IMR-90 (cell line): ENCODE results near the gene STK35. TPM values are rescaled to one million over a fixed set of nuclear protein-coding genes. Genes with fewer than 3 reads are reported as not detected.
"Not testable (repeated sequence)": the region's sequence is repeated elsewhere in the genome, so short reads cannot be mapped to it uniquely, and the experiment has no call there.

Source experiments
- ATAC-seq: fragments of 200-7000 bp; cut with Tn5 transposase; 2 replicates; pipeline ENCODE4 v1.9.1; 2020; ENCODE audit warnings: low read depth, mild to moderate bottlenecking, moderate library complexity
- BruUV-seq: library from RNA; stranded (reverse); fragments of 400-500 nt; replicated peaks from 2 replicates; lab custom pipeline; 2021; lab: Mats Ljungman, UMichigan
- CTCF ChIA-PET: fragments of 300-600 bp; formaldehyde crosslinking; extraction: SDS; loops from one replicate; lab custom pipeline; 2021; ENCODE audit warnings: antibody characterized with exemption; lab: Yijun Ruan, JAX
- POLR2A ChIA-PET: fragments of 300-600 bp; sonication (Branson Sonifier 250); formaldehyde crosslinking; loops from one replicate; lab custom pipeline; 2022; ENCODE audit warnings: antibody characterized with exemption; ENCODE audit not compliant: unreplicated experiment; lab: Charles Lee
- DNase-seq: peaks from one replicate; pipeline ENCODE4 v3.0.0; 2013
- H2AFZ ChIP-seq: replicated peaks from 2 replicates; pipeline ENCODE3; 2013; ENCODE audit warnings: low read length, mild to moderate bottlenecking; ENCODE audit not compliant: poor library complexity
- H2AK5ac ChIP-seq: 2 replicates; pipeline ENCODE4 v1.6.1; 2013; ENCODE audit warnings: low read depth, low read length, inconsistent platforms
- H2AK9ac ChIP-seq: replicated peaks from 2 replicates; pipeline ENCODE3; 2013; ENCODE audit warnings: mild to moderate bottlenecking, low read depth, low read length, moderate library complexity; ENCODE audit not compliant: poor library complexity
- H2BK120ac ChIP-seq: 2 replicates; pipeline ENCODE4 v1.6.1; 2013; ENCODE audit warnings: low read depth, low read length, inconsistent platforms
- H2BK15ac ChIP-seq: 3 replicates; pipeline ENCODE4 v1.6.1; 2013; ENCODE audit warnings: low read depth, low read length, inconsistent platforms
- H2BK20ac ChIP-seq: 2 replicates; pipeline ENCODE4 v1.6.1; 2013; ENCODE audit warnings: low read depth, mild to moderate bottlenecking, inconsistent platforms, low read length, moderate library complexity
- H2BK5ac ChIP-seq: 2 replicates; pipeline ENCODE4 v1.6.1; 2013; ENCODE audit warnings: mild to moderate bottlenecking, low read depth, low read length, inconsistent platforms; ENCODE audit not compliant: poor library complexity, severe bottlenecking
- H3K14ac ChIP-seq: replicated peaks from 2 replicates; pipeline ENCODE4 v1.6.1; 2013; ENCODE audit warnings: low read depth, low read length, inconsistent platforms
- H3K18ac ChIP-seq: 2 replicates; pipeline ENCODE4 v1.6.1; 2013; ENCODE audit warnings: low read depth, low read length, control low read depth
- H3K23ac ChIP-seq: 2 replicates; pipeline ENCODE4 v1.6.1; 2013; ENCODE audit warnings: low read depth, low read length, inconsistent platforms
- H3K27ac ChIP-seq: 2 replicates; pipeline ENCODE4 v1.5.1; 2013; ENCODE audit warnings: mild to moderate bottlenecking, control low read depth, low read length; ENCODE audit not compliant: insufficient read depth
- H3K27me3 ChIP-seq: 2 replicates; pipeline ENCODE4 v1.6.1; 2013; ENCODE audit warnings: low read length; ENCODE audit not compliant: control insufficient read depth, insufficient read depth
- H3K36me3 ChIP-seq: 2 replicates; pipeline ENCODE4 v1.6.1; 2013; ENCODE audit warnings: low read length, mixed read lengths; ENCODE audit not compliant: control insufficient read depth, insufficient read depth
- H3K4ac ChIP-seq: 2 replicates; pipeline ENCODE4 v1.6.1; 2013; ENCODE audit warnings: low read depth, low read length, inconsistent platforms
- H3K4me1 ChIP-seq: 2 replicates; pipeline ENCODE4 v1.6.1; 2013; ENCODE audit warnings: low read length, mixed read lengths; ENCODE audit not compliant: control insufficient read depth, insufficient read depth
- H3K4me2 ChIP-seq: 2 replicates; pipeline ENCODE4 v1.6.1; 2013; ENCODE audit warnings: low read depth, mild to moderate bottlenecking, control low read depth, low read length, moderate library complexity
- H3K4me3 ChIP-seq: 2 replicates; pipeline ENCODE4 v1.5.1; 2013; ENCODE audit warnings: low read depth, mild to moderate bottlenecking, control low read depth, low read length, moderate library complexity; ENCODE audit not compliant: insufficient read depth
- H3K56ac ChIP-seq: 2 replicates; pipeline ENCODE4 v1.6.1; 2013; ENCODE audit warnings: low read length, inconsistent platforms; ENCODE audit not compliant: insufficient read depth; ENCODE audit errors: extremely low read depth
- H3K79me1 ChIP-seq, 2 experiments: 2 replicates each; pipeline ENCODE4 v1.6.1; 2013; ENCODE audit warnings: low read length in 2 of 2, inconsistent platforms in 1 of 2, low read depth in 1 of 2
- H3K9ac ChIP-seq: 2 replicates; pipeline ENCODE4 v1.6.1; 2013; ENCODE audit warnings: low read depth, low read length, control low read depth
- H3K9me1 ChIP-seq: 2 replicates; pipeline ENCODE4 v1.6.1; 2013; ENCODE audit warnings: low read length, inconsistent platforms; ENCODE audit not compliant: insufficient read depth
- H3K9me3 ChIP-seq: 2 replicates; pipeline ENCODE4 v1.6.1; 2013; ENCODE audit warnings: low read length; ENCODE audit not compliant: control insufficient read depth, insufficient read depth
- H4K20me1 ChIP-seq: 2 replicates; pipeline ENCODE4 v1.6.1; 2013; ENCODE audit warnings: low read length, inconsistent platforms; ENCODE audit not compliant: insufficient read depth
- H4K5ac ChIP-seq: 2 replicates; pipeline ENCODE4 v1.6.1; 2013; ENCODE audit warnings: mild to moderate bottlenecking, low read depth, low read length, control low read depth
- H4K8ac ChIP-seq, 2 experiments: 2 replicates each; pipeline ENCODE4 v1.6.1; 2013; ENCODE audit warnings: low read depth in 2 of 2, low read length in 2 of 2, control low read depth in 1 of 2, inconsistent platforms in 1 of 2
- H4K91ac ChIP-seq: 2 replicates; pipeline ENCODE4 v1.6.1; 2013; ENCODE audit warnings: low read depth, low read length, inconsistent platforms; ENCODE audit not compliant: insufficient read depth
- CEBPB ChIP-seq: IDR thresholded peaks from 2 replicates; pipeline ENCODE4 v1.6.1; 2012; ENCODE audit warnings: low read depth, low read length, improper control_type of control experiment
- CHD1 ChIP-seq: IDR thresholded peaks from 2 replicates; pipeline ENCODE4 v1.6.1; 2012; ENCODE audit warnings: low read depth, low read length, improper control_type of control experiment
- ELK1 ChIP-seq: fragments of 150-350 bp; IDR thresholded peaks from 2 replicates; pipeline ENCODE4 v1.6.1; 2016; ENCODE audit warnings: low read depth, mild to moderate bottlenecking, low read length, moderate library complexity, borderline replicate concordance
- POLR2A ChIP-seq: IDR thresholded peaks from 2 replicates; pipeline ENCODE4 v1.6.1; 2012; ENCODE audit warnings: mild to moderate bottlenecking, low read depth, low read length
- WGBS, 2 experiments: methylation state at CpG; one replicate each; pipeline versions ENCODE4 v1.1.5 to v1.1.7; 2013; ENCODE audit warnings: missing lambda C conversion rate in 2 of 2; ENCODE audit not compliant: insufficient read length in 1 of 2; ENCODE audit errors: extremely low coverage in 2 of 2; 5-methylcytosine and 5-hydroxymethylcytosine counted together
- dilution Hi-C: fragments of 300-500 bp; cut with HindIII; formaldehyde crosslinking; loops from one replicate; pipeline ENCODE4 v1.14.3; 2018; ENCODE audit warnings: low sequenced_read_pairs; ENCODE audit not compliant: unreplicated experiment
- in situ Hi-C: fragments of 300-500 bp; cut with MboI; formaldehyde crosslinking; loops from 3 replicates; pipeline ENCODE4 v1.14.3; 2019; ENCODE audit warnings: low sequenced_read_pairs, inconsistent platforms, mixed read lengths
- intact Hi-C: fragments of 100-400 bp; cut with micrococcal nuclease; formaldehyde crosslinking; loops from 2 replicates; pipeline ENCODE4 v1.10.0; 2022
- polyA plus RNA-seq, 3 experiments: library from polyadenylated mRNA; depleted of rRNA; stranded (reverse); fragments of >200 nt; gene quantifications; 2 replicates each; pipeline ENCODE4 v1.2.3, GENCODE V29; 2012; ENCODE audit warnings: low replicate concordance in 1 of 3
- total RNA-seq: library from RNA; depleted of rRNA; stranded (reverse); fragments of >200 nt; gene quantifications from 2 replicates; pipeline ENCODE4 v1.2.3, GENCODE V29; 2012

Gene STK35
- total and polyA plus RNA-seq, 2 of the 4 experiments (the other 2 are of a cell fraction): 11.1 to 12.0 TPM

- H2AFZ ChIP-seq: no peak overlapping the region
- in situ Hi-C loops: loop anchor here (5.0 to 10.0 kb wide), 4 partner anchors 167 to 407 kb away; no protein-coding TSS in a partner anchor
These were observed 69.7 kb downstream of the STK35 start for GRCh38 chr20:2171266-2171790.

GRCh38 chr20:2171840-2172239, 70.2 kb downstream of the STK35 start:
- H4K91ac ChIP-seq, H3K56ac ChIP-seq, H4K20me1 ChIP-seq, DNase-seq, H3K4me3 ChIP-seq, BruUV-seq, H3K79me1 ChIP-seq, H4K8ac ChIP-seq, H2BK20ac ChIP-seq, H2AK5ac ChIP-seq, H3K4ac ChIP-seq, POLR2A ChIA-PET, H3K27ac ChIP-seq, H2AFZ ChIP-seq, H2BK15ac ChIP-seq, H3K18ac ChIP-seq, H3K9ac ChIP-seq, ATAC-seq, H3K4me1 ChIP-seq, H3K14ac ChIP-seq, H4K5ac ChIP-seq, H2BK120ac ChIP-seq, H3K4me2 ChIP-seq, H3K36me3 ChIP-seq, H3K9me1 ChIP-seq, H2BK5ac ChIP-seq, dilution Hi-C loops, H3K23ac ChIP-seq, H3K9me3 ChIP-seq, H2AK9ac ChIP-seq: not testable (repeated sequence)
- CTCF ChIA-PET: interaction anchor here (0.5 to 2.6 kb wide), 20 partner anchors 10 to 882 kb away, joined by 3 to 13 read pairs (median 4); no protein-coding TSS in a partner anchor
- intact Hi-C loops (loop anchor here (1.0 to 10.0 kb wide), 7 partner anchors 70 to 408 kb away; partner anchors contain the start of gene STK35), in situ Hi-C loops (loop anchor here (5.0 to 10.0 kb wide), 4 partner anchors 167 to 407 kb away; no protein-coding TSS in a partner anchor)
- 77% methylated on average over 4 of the region's 6 CpGs; no CpG with 5 or more reads in 1 of the 2 experiments for WGBS, 2 experiments
- peaks cover 26% of the 10 kb centered on the region for H3K27me3 ChIP-seq

More at GRCh38 chr20:2171266-2171790, 69.7 kb downstream of the STK35 start:
- Histone ChIP-seq H3K27ac (no peak overlapping the region), H3K56ac (no peak overlapping the region), H3K4me1 (no peaks in the 10 kb centered on the region), H2BK5ac (no peak overlapping the region), H3K9ac (no peak overlapping the region), H3K27me3 (peaks cover 24% of the 10 kb centered on the region), H3K79me1 (no peaks in the 10 kb centered on the region), H2BK15ac (no peak overlapping the region), H2BK120ac (no peak overlapping the region), H3K4me3 (no peak overlapping the region), H3K14ac (no peak overlapping the region), H4K5ac (no peak overlapping the region), H3K4ac (no peak overlapping the region), H2AK9ac (no peak overlapping the region), H4K91ac (no peak overlapping the region), H3K9me1 (no peaks in the 10 kb centered on the region), H3K36me3 (no peaks in the 10 kb centered on the region), H3K4me2 (no peak overlapping the region), H2BK20ac (no peak overlapping the region), H3K9me3 (no peaks in the 10 kb centered on the region), H3K23ac (no peak overlapping the region), H3K18ac (no peak overlapping the region), H2AK5ac (no peak overlapping the region), H4K20me1 (no peaks in the 10 kb centered on the region), H4K8ac (no peak overlapping the region)
- intact Hi-C loops: loop anchor here (5.0 to 10.0 kb wide), 2 partner anchors 69 to 267 kb away; partner anchors contain the start of gene STK35
- dilution Hi-C loops: no loop called here
- CTCF ChIA-PET: interaction anchor here (2.3 kb wide), 1 partner anchor 205 kb away, joined by 11 read pairs; no protein-coding TSS in a partner anchor
- DNase-seq: no peak
- ATAC-seq: no peak
- WGBS, 2 experiments: 70% methylated on average over 2 of the region's 10 CpGs; no CpG with 5 or more reads in 1 of the 2 experiments
- POLR2A ChIA-PET: no interaction called here
- BruUV-seq: no TSS peak
- no peak for TF ChIP-seq ELK1
- no peak for TF ChIP-seq POLR2A
- TF ChIP-seq CEBPB: no peak
- no peak for TF ChIP-seq CHD1
